Measurements from ENCODE around the gene SNX30. TPM values are rescaled to one million over a fixed set of nuclear protein-coding genes. Genes with fewer than 3 reads are reported as not detected.

The SNX30 gene
- total RNA-seq, 1 experiment from 2014 or later, result 12.7 TPM

DNA sequence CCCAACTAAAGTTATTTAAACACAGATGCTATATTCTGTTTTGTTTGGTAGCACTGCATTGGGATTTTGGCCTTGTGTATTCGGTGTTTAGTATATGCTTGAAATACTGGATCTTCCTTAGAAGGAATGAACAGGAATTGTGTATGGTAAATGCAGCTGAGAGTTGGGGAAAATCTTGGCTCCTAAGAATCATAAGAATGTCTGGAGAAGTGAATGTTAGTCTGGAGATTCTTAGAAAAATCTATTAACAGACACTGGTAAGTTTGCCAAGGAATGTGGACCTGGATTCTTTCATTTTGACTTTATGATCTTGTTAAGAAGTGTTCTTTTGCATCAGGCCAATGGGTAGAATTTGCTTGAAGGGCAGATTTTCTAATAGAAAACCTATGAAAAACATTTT, 38.9 kb downstream of the SNX30 start:
- no peak overlapping the region for H3K9ac ChIP-seq (ENCODE audit: low read length)
- H3K9me3 ChIP-seq (ENCODE audit: control insufficient read depth in 1 of 2, insufficient read depth in 1 of 2, low read depth in 1 of 2, low read length in 2 of 2), result no peaks in the 10 kb centered on the region
- no peak overlapping the region for H3K4me2 ChIP-seq (ENCODE audit: low read length)
- H3K4me3 ChIP-seq (replicated peaks in 1 of 2; ENCODE audit: low read depth in 1 of 2, low read length in 2 of 2), result no peak overlapping the region
- no peaks in the 10 kb centered on the region for H3K27me3 ChIP-seq (ENCODE audit: insufficient read depth, low read length)
- H3K27ac ChIP-seq (ENCODE audit: low read depth, low read length), result no peak overlapping the region
- no TSS peak for BruUV-seq (replicated peaks)
- intact Hi-C loops (cut with micrococcal nuclease), result no loop called here
- H4K20me1 ChIP-seq (ENCODE audit: insufficient read depth), result no peaks in the 10 kb centered on the region
- no peak overlapping the region for H2AFZ ChIP-seq (ENCODE audit: low read depth, low read length, poor library complexity, severe bottlenecking)
- H3K79me2 ChIP-seq (ENCODE audit: insufficient read depth, low read length), result no peaks in the 10 kb centered on the region
- CTCF ChIA-PET, result no interaction called here
- H3K36me3 ChIP-seq (ENCODE audit: control insufficient read depth in 1 of 2, insufficient read depth in 2 of 2, low read length in 2 of 2), result no peaks in the 10 kb centered on the region
- RAD21 ChIA-PET (ENCODE audit: low non-redundant PET in 1 of 2, low total read pairs in 2 of 2, uncharacterized antibody in 2 of 2, unreplicated experiment in 2 of 2), result no interaction called here
- no peak for TF ChIP-seq TCF7L2 (IDR thresholded peaks at IDR 0.05; ENCODE audit: borderline replicate concordance, extremely low read depth, insufficient read depth, insufficient read length)
- no peak for TF ChIP-seq ZFX (IDR thresholded peaks at IDR 0.05)
- TF ChIP-seq SP1 (IDR thresholded peaks at IDR 0.05; ENCODE audit: low read depth), result no peak
- no peak for TF ChIP-seq ELF1 (IDR thresholded peaks at IDR 0.05; ENCODE audit: borderline replicate concordance, low read depth)
- TF ChIP-seq POLR2AphosphoS5 (IDR thresholded peaks at IDR 0.05; ENCODE audit: low read depth, low read length), result no peak
- TF ChIP-seq, protein P1, sequence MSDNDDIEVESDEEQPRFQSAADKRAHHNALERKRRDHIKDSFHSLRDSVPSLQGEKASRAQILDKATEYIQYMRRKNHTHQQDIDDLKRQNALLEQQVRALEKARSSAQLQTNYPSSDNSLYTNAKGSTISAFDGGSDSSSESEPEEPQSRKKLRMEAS (IDR thresholded peaks at IDR 0.05), result no peak
- no peak for TF ChIP-seq ZNF274 (IDR thresholded peaks at IDR 0.05; ENCODE audit: low read depth, low read length)
- no peak for TF ChIP-seq YY1 (IDR thresholded peaks at IDR 0.05; ENCODE audit: extremely low read depth, insufficient replicate concordance, low read depth, low read length)
- no peak for TF ChIP-seq JUND (IDR thresholded peaks at IDR 0.05)
- no peak for TF ChIP-seq SRF (IDR thresholded peaks at IDR 0.05; ENCODE audit: low read depth)
- no peak for TF ChIP-seq CTCF (IDR thresholded peaks at IDR 0.05 in 2 of 3, conservative IDR thresholded peaks at IDR 0.05 in 1 of 3; ENCODE audit: borderline replicate concordance in 1 of 3, insufficient read depth in 1 of 3, low read depth in 2 of 3, low read length in 2 of 3)
- no peak for TF ChIP-seq FOSL1 (IDR thresholded peaks at IDR 0.05; ENCODE audit: low read depth)
- no peak for TF ChIP-seq RAD21 (IDR thresholded peaks at IDR 0.05; ENCODE audit: low read depth)
- no peak for TF ChIP-seq EZH2phosphoT487 (IDR thresholded peaks at IDR 0.05; ENCODE audit: borderline replicate concordance)
- TF ChIP-seq, protein P2, sequence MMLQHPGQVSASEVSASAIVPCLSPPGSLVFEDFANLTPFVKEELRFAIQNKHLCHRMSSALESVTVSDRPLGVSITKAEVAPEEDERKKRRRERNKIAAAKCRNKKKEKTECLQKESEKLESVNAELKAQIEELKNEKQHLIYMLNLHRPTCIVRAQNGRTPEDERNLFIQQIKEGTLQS (IDR thresholded peaks at IDR 0.05), result no peak
- no peak for TF ChIP-seq EZH2 (IDR thresholded peaks at IDR 0.05)
- TF ChIP-seq EGR1 (IDR thresholded peaks at IDR 0.05; ENCODE audit: low read depth), result no peak
- DNase-seq (ENCODE audit: low read depth, low spot score) (no peak), ATAC-seq (no peak)
- peaks cover 0 to 19% of the 10 kb centered on the region in 2 experiments; a peak in 2 of 4 replicates for H3K4me1 ChIP-seq (ENCODE audit: control insufficient read depth in 1 of 2, insufficient read depth in 2 of 2, low read length in 2 of 2)
- POLR2A ChIA-PET, result no interaction called here
- no peaks in the 10 kb centered on the region for H3K9me2 ChIP-seq (ENCODE audit: insufficient read depth)
